IMR-90 (cell line): ENCODE results near the gene MVP. TPM values are rescaled to one million over a fixed set of nuclear protein-coding genes. Genes with fewer than 3 reads are reported as not detected.

ENCODE experiments used
- ATAC-seq: fragments of 200-7000 bp; cut with Tn5 transposase; 2 replicates; pipeline ENCODE4 v1.9.1; 2020; ENCODE audit warnings: low read depth, mild to moderate bottlenecking, moderate library complexity
- BruUV-seq: library from RNA; stranded (reverse); fragments of 400-500 nt; replicated peaks from 2 replicates; lab custom pipeline; 2021; lab: Mats Ljungman, UMichigan
- CTCF ChIA-PET: fragments of 300-600 bp; formaldehyde crosslinking; extraction: SDS; loops from one replicate; lab custom pipeline; 2021; ENCODE audit warnings: antibody characterized with exemption; lab: Yijun Ruan, JAX
- POLR2A ChIA-PET: fragments of 300-600 bp; sonication (Branson Sonifier 250); formaldehyde crosslinking; loops from one replicate; lab custom pipeline; 2022; ENCODE audit warnings: antibody characterized with exemption; ENCODE audit not compliant: unreplicated experiment; lab: Charles Lee
- DNase-seq: peaks from one replicate; pipeline ENCODE4 v3.0.0; 2013
- H2AFZ ChIP-seq: replicated peaks from 2 replicates; pipeline ENCODE3; 2013; ENCODE audit warnings: low read length, mild to moderate bottlenecking; ENCODE audit not compliant: poor library complexity
- H2AK5ac ChIP-seq: 2 replicates; pipeline ENCODE4 v1.6.1; 2013; ENCODE audit warnings: low read depth, low read length, inconsistent platforms
- H2AK9ac ChIP-seq: replicated peaks from 2 replicates; pipeline ENCODE3; 2013; ENCODE audit warnings: mild to moderate bottlenecking, low read depth, low read length, moderate library complexity; ENCODE audit not compliant: poor library complexity
- H2BK120ac ChIP-seq: 2 replicates; pipeline ENCODE4 v1.6.1; 2013; ENCODE audit warnings: low read depth, low read length, inconsistent platforms
- H2BK15ac ChIP-seq: 3 replicates; pipeline ENCODE4 v1.6.1; 2013; ENCODE audit warnings: low read depth, low read length, inconsistent platforms
- H2BK20ac ChIP-seq: 2 replicates; pipeline ENCODE4 v1.6.1; 2013; ENCODE audit warnings: low read depth, mild to moderate bottlenecking, inconsistent platforms, low read length, moderate library complexity
- H2BK5ac ChIP-seq: 2 replicates; pipeline ENCODE4 v1.6.1; 2013; ENCODE audit warnings: mild to moderate bottlenecking, low read depth, low read length, inconsistent platforms; ENCODE audit not compliant: poor library complexity, severe bottlenecking
- H3K14ac ChIP-seq: replicated peaks from 2 replicates; pipeline ENCODE4 v1.6.1; 2013; ENCODE audit warnings: low read depth, low read length, inconsistent platforms
- H3K18ac ChIP-seq: 2 replicates; pipeline ENCODE4 v1.6.1; 2013; ENCODE audit warnings: low read depth, low read length, control low read depth
- H3K23ac ChIP-seq: 2 replicates; pipeline ENCODE4 v1.6.1; 2013; ENCODE audit warnings: low read depth, low read length, inconsistent platforms
- H3K27ac ChIP-seq: 2 replicates; pipeline ENCODE4 v1.5.1; 2013; ENCODE audit warnings: mild to moderate bottlenecking, control low read depth, low read length; ENCODE audit not compliant: insufficient read depth
- H3K27me3 ChIP-seq: 2 replicates; pipeline ENCODE4 v1.6.1; 2013; ENCODE audit warnings: low read length; ENCODE audit not compliant: control insufficient read depth, insufficient read depth
- H3K36me3 ChIP-seq: 2 replicates; pipeline ENCODE4 v1.6.1; 2013; ENCODE audit warnings: low read length, mixed read lengths; ENCODE audit not compliant: control insufficient read depth, insufficient read depth
- H3K4ac ChIP-seq: 2 replicates; pipeline ENCODE4 v1.6.1; 2013; ENCODE audit warnings: low read depth, low read length, inconsistent platforms
- H3K4me1 ChIP-seq: 2 replicates; pipeline ENCODE4 v1.6.1; 2013; ENCODE audit warnings: low read length, mixed read lengths; ENCODE audit not compliant: control insufficient read depth, insufficient read depth
- H3K4me2 ChIP-seq: 2 replicates; pipeline ENCODE4 v1.6.1; 2013; ENCODE audit warnings: low read depth, mild to moderate bottlenecking, control low read depth, low read length, moderate library complexity
- H3K4me3 ChIP-seq: 2 replicates; pipeline ENCODE4 v1.5.1; 2013; ENCODE audit warnings: low read depth, mild to moderate bottlenecking, control low read depth, low read length, moderate library complexity; ENCODE audit not compliant: insufficient read depth
- H3K56ac ChIP-seq: 2 replicates; pipeline ENCODE4 v1.6.1; 2013; ENCODE audit warnings: low read length, inconsistent platforms; ENCODE audit not compliant: insufficient read depth; ENCODE audit errors: extremely low read depth
- H3K79me1 ChIP-seq, 2 experiments: 2 replicates each; pipeline ENCODE4 v1.6.1; 2013; ENCODE audit warnings: low read length in 2 of 2, inconsistent platforms in 1 of 2, low read depth in 1 of 2
- H3K9ac ChIP-seq: 2 replicates; pipeline ENCODE4 v1.6.1; 2013; ENCODE audit warnings: low read depth, low read length, control low read depth
- H3K9me1 ChIP-seq: 2 replicates; pipeline ENCODE4 v1.6.1; 2013; ENCODE audit warnings: low read length, inconsistent platforms; ENCODE audit not compliant: insufficient read depth
- H3K9me3 ChIP-seq: 2 replicates; pipeline ENCODE4 v1.6.1; 2013; ENCODE audit warnings: low read length; ENCODE audit not compliant: control insufficient read depth, insufficient read depth
- H4K20me1 ChIP-seq: 2 replicates; pipeline ENCODE4 v1.6.1; 2013; ENCODE audit warnings: low read length, inconsistent platforms; ENCODE audit not compliant: insufficient read depth
- H4K5ac ChIP-seq: 2 replicates; pipeline ENCODE4 v1.6.1; 2013; ENCODE audit warnings: mild to moderate bottlenecking, low read depth, low read length, control low read depth
- H4K8ac ChIP-seq, 2 experiments: 2 replicates each; pipeline ENCODE4 v1.6.1; 2013; ENCODE audit warnings: low read depth in 2 of 2, low read length in 2 of 2, control low read depth in 1 of 2, inconsistent platforms in 1 of 2
- H4K91ac ChIP-seq: 2 replicates; pipeline ENCODE4 v1.6.1; 2013; ENCODE audit warnings: low read depth, low read length, inconsistent platforms; ENCODE audit not compliant: insufficient read depth
- BHLHE40 ChIP-seq: fragments of 150-350 bp; IDR thresholded peaks from 2 replicates; pipeline ENCODE4 v1.6.1; 2016; ENCODE audit warnings: mild to moderate bottlenecking, low read depth, low read length
- MAZ ChIP-seq: IDR thresholded peaks from 2 replicates; pipeline ENCODE4 v1.6.1; 2012; ENCODE audit warnings: low read depth, mild to moderate bottlenecking, low read length, improper control_type of control experiment, moderate library complexity, borderline replicate concordance
- WGBS, 2 experiments: methylation state at CpG; one replicate each; pipeline versions ENCODE4 v1.1.5 to v1.1.7; 2013; ENCODE audit warnings: missing lambda C conversion rate in 2 of 2; ENCODE audit not compliant: insufficient read length in 1 of 2; ENCODE audit errors: extremely low coverage in 2 of 2; 5-methylcytosine and 5-hydroxymethylcytosine counted together
- dilution Hi-C: fragments of 300-500 bp; cut with HindIII; formaldehyde crosslinking; loops from one replicate; pipeline ENCODE4 v1.14.3; 2018; ENCODE audit warnings: low sequenced_read_pairs; ENCODE audit not compliant: unreplicated experiment
- in situ Hi-C: fragments of 300-500 bp; cut with MboI; formaldehyde crosslinking; loops from 3 replicates; pipeline ENCODE4 v1.14.3; 2019; ENCODE audit warnings: low sequenced_read_pairs, inconsistent platforms, mixed read lengths
- intact Hi-C: fragments of 100-400 bp; cut with micrococcal nuclease; formaldehyde crosslinking; loops from 2 replicates; pipeline ENCODE4 v1.10.0; 2022
- polyA plus RNA-seq, 3 experiments: library from polyadenylated mRNA; depleted of rRNA; stranded (reverse); fragments of >200 nt; gene quantifications; 2 replicates each; pipeline ENCODE4 v1.2.3, GENCODE V29; 2012; ENCODE audit warnings: low replicate concordance in 1 of 3
- total RNA-seq: library from RNA; depleted of rRNA; stranded (reverse); fragments of >200 nt; gene quantifications from 2 replicates; pipeline ENCODE4 v1.2.3, GENCODE V29; 2012

MVP gene
- total and polyA plus RNA-seq, 2 of the 4 experiments (the other 2 are of a cell fraction): 204 to 319 TPM

- Histone ChIP-seq H4K5ac (no peak overlapping the region), H2AK5ac (peak overlapping the region; percentile 79; the same call in 1 of the 2 replicates), H2BK20ac (no peak overlapping the region), H3K18ac (no peak overlapping the region), H3K27ac (peak overlapping the region; percentile 16; the same call in 1 of the 2 replicates), H3K14ac (no peak overlapping the region), H4K8ac (no peak overlapping the region), H3K27me3 (no peaks in the 10 kb centered on the region), H3K9me1 (peaks cover 11% of the 10 kb centered on the region), H4K91ac (no peak overlapping the region; the same call in 1 of the 2 replicates), H3K4me2 (no peak overlapping the region), H3K79me1 (peaks cover 8 to 47% of the 10 kb centered on the region in 2 experiments; a peak in 3 of 4 replicates), H2AK9ac (peak overlapping the region; percentile 42), H3K36me3 (peaks cover 12% of the 10 kb centered on the region), H3K4me1 (peaks cover 24% of the 10 kb centered on the region), H3K56ac (no peak overlapping the region), H4K20me1 (peaks cover 30% of the 10 kb centered on the region), H3K23ac (peak overlapping the region; percentile 73; the same call in 1 of the 2 replicates), H2BK120ac (no peak overlapping the region), H2BK5ac (no peak overlapping the region), H2AFZ (no peak overlapping the region), H2BK15ac (no peak overlapping the region), H3K9me3 (no peaks in the 10 kb centered on the region), H3K4me3 (no peak overlapping the region), H3K4ac (no peak overlapping the region; the same call in none of the 2 replicates), H3K9ac (no peak overlapping the region)
- CTCF ChIA-PET: no interaction called here
- no TSS peak for BruUV-seq
- TF ChIP-seq BHLHE40 (no peak), MAZ (0 out of 2 replicates have a peak, but pooled peaks have one; percentile 24)
- POLR2A ChIA-PET: interaction anchor here (0.7 kb wide), 1 partner anchor 18 kb away, joined by 6 read pairs; no protein-coding TSS in a partner anchor
- DNase-seq (no peak), ATAC-seq (no peak)
- 14% methylated on average over 1 of the region's 23 CpGs; no CpG with 5 or more reads in 1 of the 2 experiments for WGBS, 2 experiments
- intact Hi-C loops (no loop called here), dilution Hi-C loops (no loop called here), in situ Hi-C loops (no loop called here)
Observed at GRCh38 chr16:29809850-29810698, 10.2 kb upstream of the MVP start.
